GM21381 (cell line): ENCODE results near the gene LRWD1.

Experiments
- ATAC-seq: cut with Tn5 transposase; IDR thresholded peaks from one replicate; pipeline ENCODE4 v1.9.1; 2021; ENCODE audit warnings: mild to moderate bottlenecking, moderate library complexity; ENCODE audit not compliant: unreplicated experiment

Gene LRWD1

GRCh38 chr7:102464577-102465280 is at the start of gene LRWD1, which contains the start of gene ALKBH4:
Gene LRWD1 (plus strand): TSS chr7:102464984. CDS start chr7:102465081, 97 bp downstream.
Gene ALKBH4 (minus strand): TSS chr7:102464863. CDS start chr7:102464836, 27 bp downstream.
- peak; percentile 95 for ATAC-seq

DNA sequence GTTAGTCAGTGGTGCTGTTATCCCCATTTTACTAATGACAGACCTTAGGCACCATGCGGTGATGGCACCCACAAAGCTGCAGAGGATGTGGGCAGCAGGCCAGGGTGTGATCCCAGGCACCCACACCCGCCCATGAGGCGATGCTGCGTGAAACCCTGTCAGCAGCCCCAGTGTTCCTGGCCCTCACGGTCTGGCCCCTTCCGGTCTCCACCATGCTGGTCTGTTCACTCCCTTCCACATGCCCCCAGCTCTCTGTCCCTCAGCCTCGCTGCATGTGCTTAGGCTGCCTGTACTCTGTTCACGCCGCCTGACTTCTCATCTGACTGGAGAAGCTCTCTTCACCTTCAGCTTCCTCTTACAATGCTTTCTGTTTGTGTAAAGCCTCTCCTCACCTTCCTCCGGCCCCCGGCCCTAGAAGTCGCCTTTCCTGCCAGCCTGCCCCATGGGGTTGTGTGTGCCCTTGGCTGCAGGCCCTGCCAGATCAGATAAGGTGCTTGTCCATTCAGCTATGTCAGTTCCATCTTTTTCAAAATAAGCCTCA is 49.0 kb upstream of the LRWD1 start:
- peak; percentile 53 for ATAC-seq

GRCh38 chr7:102416406-102416805 is 48.4 kb upstream of the LRWD1 start:
- no peak for ATAC-seq

GRCh38 chr7:102417105-102417504 is 47.7 kb upstream of the LRWD1 start:
- no peak for ATAC-seq

- ATAC-seq = no peak
These were observed 46.2 kb upstream of the LRWD1 start for GRCh38 chr7:102418592-102418991.

GRCh38 chr7:102421706-102422240 is 43.0 kb upstream of the LRWD1 start:
- no peak for ATAC-seq

DNA sequence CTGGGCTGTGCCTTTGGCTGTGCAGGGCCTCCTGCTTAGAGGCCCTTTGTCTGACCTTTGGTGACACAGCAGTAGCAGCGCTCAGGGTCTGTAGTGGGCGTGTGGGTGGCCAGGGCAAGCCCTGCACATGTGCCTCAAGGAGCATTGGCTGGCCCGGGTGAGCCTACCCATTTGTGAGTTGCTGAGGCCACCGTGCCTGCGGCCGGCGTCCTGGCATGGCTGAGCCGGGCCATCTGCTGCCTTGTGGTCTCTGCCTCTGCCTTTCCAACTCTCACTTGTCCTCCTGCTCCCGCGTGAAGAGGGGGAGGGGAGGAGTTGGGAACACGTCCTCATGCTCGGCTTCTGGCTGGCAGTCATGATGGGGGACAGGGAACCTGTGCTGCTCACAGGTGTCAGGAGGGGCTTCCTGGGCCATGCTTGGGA is 40.6 kb upstream of the LRWD1 start:
- ATAC-seq = no peak

DNA sequence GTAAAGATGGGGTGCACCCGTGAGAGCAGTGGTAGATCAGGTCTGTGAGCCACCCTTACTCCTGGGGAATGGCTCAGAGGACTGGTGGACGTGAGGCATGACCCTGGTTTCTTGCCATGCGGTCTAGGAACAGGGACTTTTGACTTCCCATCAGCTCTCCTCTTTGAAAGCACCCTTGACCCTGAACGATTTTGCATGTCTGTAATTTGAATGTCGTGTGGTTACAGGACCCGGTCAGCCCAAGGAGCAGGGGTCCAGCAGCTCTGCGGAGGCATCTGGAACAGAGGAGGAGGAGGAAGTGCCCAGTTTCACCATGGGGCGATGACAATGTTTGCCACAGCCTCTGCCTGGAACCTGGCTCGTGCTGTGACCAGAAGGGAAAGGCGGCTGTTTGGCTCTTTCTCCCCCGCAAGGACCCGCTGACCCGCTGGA is 40.0 kb upstream of the LRWD1 start:
- no peak for ATAC-seq

DNA sequence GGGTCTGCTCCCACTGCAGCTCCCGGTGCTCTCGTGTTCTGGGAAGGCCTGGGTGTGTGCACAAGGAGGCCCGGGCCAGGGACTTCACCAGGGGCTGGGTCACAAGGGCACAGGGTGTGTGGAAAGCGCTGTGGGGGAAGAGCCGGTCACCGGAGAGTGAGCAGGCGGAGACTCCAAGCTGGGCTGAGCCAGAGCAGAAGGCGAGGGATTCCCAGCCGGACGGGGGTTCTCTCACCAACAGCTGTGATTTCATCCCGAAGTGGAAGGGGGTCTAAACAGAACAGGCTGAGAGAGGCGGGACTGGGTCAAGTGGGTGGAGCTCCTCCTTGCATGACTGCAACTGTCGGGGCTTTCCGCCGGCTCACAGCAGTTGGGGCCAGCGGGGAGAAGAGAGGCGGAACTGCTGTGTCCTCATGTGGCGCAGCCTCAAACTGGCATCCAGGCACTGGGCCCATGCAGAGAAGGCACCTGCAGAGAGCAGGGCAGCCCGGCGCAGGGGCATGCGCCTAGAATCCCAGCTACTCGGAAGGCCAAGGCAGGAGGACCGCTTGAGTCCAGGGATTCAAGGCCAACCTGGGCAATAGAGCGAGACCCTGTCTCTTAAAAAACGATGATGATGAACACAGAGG is 39.0 kb upstream of the LRWD1 start:
- ATAC-seq = peak; percentile 65

DNA sequence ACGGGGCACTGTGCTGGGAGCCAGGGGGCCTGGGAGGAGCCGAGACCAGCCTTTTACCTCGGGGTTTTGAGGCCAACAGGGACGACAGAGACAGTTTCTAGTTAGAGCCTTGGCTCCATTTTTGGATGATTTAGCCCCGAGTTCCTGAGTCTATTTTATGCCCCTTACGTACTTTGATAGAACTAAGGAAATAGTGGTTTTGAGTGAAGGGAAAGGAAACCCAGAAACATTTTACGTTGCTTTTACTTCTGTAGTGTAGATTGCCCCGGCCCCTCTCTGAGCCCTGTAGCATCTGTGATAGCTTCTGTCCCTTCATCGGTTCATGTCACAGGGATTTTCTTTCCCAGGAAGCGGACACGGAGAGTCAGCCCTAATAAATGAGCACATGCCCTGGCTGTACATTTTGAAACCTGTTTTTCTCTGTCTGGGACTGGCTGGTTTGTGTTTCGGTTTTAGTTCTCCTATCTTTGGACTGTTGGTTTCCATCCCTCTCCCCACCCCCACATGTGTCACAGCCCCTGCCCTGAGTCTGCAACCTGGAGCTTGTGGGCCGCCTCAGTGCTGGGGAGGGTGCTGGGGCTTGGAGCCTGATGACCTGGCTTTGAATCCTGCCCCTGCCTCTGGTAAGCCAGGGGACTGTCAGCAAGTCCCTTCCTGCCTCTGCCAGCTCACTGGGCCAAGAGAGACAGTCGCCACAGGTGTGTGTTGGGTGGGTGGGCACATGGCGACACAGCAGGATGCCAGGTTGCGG is 38.3 kb upstream of the LRWD1 start:
- peak; percentile 49 for ATAC-seq

- ATAC-seq = no peak
These were observed 37.8 kb upstream of the LRWD1 start for GRCh38 chr7:102427019-102427405.

- no peak for ATAC-seq
These were observed 35.5 kb upstream of the LRWD1 start for GRCh38 chr7:102429141-102429899.

DNA sequence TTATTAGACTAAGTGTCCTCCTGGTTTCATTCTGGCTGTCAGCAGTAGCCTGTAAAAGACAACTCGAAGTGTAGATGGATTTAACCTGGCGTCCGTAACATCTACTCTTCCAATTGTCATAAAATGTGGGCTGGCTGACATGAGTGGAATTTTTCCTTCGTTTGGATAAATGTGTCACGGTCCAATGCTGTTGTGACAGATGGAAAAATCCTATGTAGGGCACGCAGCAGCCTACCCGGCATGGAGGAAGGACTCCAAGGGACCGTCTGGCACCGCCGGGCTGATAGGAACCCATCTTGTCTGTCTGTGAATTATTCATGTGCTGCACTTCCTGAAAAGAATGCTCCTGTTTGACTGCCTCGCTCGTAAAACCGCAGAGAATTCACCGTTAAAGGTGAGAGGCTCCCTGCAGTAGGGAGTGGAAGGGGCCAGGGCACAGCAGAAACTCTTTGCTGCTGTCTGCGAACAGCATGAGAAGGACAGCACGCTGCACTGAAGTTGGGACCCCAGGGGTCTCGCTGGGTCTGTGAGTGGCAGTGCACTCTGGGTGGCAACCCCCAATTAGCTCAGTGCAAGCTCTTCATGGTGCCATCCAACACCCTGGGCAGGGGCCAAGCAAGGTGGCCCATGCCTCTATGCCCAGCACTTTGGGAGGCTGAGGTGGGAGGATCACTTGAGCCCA is 33.0 kb upstream of the LRWD1 start:
- ATAC-seq = no peak

- peak; percentile 24 for ATAC-seq
These were observed 32.2 kb upstream of the LRWD1 start for GRCh38 chr7:102432442-102433218.

DNA sequence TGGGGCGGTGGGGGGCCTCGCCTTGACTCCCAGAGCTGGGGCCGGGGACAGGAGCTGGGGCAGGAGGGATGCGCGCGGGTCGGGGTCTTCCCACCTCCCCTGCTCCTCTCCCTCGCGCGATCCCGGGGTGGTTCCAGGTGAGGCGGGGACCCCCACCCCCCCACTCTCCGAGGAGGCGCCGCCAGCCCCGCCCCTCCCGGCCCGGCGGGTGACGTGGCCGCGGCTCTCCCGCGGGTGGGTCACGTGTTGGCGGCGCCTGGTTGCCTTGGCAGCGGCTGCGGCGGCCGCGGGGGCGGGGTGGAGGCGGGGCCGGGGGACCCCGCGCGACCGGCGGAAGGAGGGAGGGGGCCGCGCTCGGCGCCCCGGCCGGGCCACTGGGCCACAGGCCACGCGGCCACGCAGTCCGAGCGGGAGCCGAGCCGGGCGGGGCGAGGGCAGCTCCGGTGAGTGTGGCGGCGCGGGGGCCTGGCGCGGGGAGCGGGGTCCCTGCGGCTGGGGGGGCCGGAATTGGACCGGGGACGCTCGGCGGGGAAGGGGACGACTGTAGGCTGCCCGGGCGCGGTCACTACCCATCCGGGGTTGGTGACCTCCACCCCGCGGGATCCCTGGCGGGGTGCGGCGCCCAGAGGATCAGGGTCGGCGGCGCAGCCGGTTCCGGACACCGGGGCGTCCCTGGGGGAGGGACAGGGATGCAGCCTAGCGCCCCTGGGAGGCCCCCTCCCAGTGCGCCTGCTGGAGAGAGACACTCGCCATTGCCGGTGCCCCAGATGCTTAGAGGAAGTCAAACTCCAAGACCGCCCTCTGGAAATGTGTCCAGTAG is 31.4 kb upstream of the LRWD1 start, which contains the start of gene ORAI2:
TSS of gene ORAI2 (plus strand) at position 357 of the 820 bp plus-strand sequence. CDS start 5,382 bp downstream, outside the sequence.
- ATAC-seq = peak; percentile 68

GRCh38 chr7:102434039-102434486 is 30.7 kb upstream of the LRWD1 start:
- no peak for ATAC-seq

DNA sequence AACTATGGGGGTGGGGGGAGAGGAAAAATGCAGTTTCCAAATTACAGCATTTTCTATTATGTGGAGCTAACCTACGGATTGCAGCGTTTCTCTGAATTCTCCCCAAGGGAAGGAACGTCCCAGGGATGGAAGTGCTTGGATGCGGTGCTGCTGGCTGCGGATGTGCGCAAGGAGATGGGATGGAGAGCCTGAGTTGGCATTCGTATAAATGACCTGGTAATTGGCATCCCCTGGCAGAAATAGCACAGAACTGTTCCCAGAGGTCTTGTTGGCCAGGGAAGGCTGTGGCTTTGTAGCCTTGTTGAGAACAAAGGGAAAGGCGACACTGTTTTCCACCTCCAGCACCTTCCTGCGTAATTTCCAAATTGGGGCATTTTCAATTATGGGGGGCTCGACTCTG is 28.7 kb upstream of the LRWD1 start:
- no peak for ATAC-seq
